ENCODE data around the gene DMD.

DMD gene

GRCh38 chrX:31186693-31187338, 2024.5 kb downstream of the DMD start:
- DNase-seq (ENCODE audit: low read depth in 2 of 2): no peak

GRCh38 chrX:31185884-31186283, 2025.5 kb downstream of the DMD start:
- no peak for DNase-seq (ENCODE audit: low read depth in 2 of 2)

GRCh38 chrX:31181377-31182000, 2029.9 kb downstream of the DMD start:
- DNase-seq (ENCODE audit: low read depth in 2 of 2): no peak

GRCh38 chrX:31179203-31179602, 2032.1 kb downstream of the DMD start:
- no peak for DNase-seq (ENCODE audit: low read depth in 2 of 2)

GRCh38 chrX:31178769-31179125, 2032.6 kb downstream of the DMD start:
- DNase-seq (ENCODE audit: low read depth in 2 of 2): no peak

GRCh38 chrX:31178064-31178768, 2033.1 kb downstream of the DMD start:
- no peak for DNase-seq (ENCODE audit: low read depth in 2 of 2)

DNA sequence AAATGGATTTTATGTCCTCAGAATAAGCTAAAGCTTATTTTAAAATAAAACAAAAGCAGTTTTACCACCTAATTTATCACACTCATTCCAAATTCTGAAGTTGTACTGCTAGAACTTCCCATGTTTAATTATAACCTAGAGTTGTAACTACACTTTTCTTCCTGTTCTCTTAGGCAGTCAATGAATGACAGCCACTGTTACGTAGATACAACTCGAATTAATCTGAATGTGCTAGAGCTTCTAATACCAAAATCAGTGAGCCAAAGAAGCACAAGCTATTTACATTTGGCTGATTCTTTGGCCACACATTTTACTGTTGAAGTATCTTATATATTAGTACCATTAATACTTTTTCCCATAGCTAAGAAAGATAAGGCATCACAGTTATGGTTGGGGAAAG, 2040.6 kb downstream of the DMD start:
- no peak for DNase-seq (ENCODE audit: low read depth in 2 of 2)

- no peak for DNase-seq (ENCODE audit: low read depth in 2 of 2)
Measured at GRCh38 chrX:31168551-31168950, 2042.8 kb downstream of the DMD start.

DNA sequence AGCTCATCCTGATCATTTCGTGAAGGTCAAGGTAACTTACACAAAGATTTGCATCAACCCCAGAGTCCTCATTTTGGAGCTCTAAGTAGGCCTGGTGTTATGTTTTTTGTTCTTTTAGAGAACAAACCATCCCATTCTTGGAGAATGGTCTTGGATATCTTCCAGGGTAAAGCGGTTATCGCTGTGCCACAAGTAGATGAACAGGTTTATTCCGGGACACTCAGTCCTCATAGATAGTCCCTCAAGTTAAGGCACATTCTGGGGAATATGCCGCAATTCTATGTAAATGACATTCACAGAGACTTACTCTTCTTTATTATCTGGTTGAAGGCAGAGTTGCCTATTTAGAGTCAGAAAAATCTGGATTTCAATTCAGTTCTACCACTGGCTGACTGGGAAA, 2044.5 kb downstream of the DMD start:
- DNase-seq (ENCODE audit: low read depth in 2 of 2): no peak

- DNase-seq (ENCODE audit: low read depth in 2 of 2): no peak
Measured at GRCh38 chrX:31166416-31166815, 2044.9 kb downstream of the DMD start.

DNA sequence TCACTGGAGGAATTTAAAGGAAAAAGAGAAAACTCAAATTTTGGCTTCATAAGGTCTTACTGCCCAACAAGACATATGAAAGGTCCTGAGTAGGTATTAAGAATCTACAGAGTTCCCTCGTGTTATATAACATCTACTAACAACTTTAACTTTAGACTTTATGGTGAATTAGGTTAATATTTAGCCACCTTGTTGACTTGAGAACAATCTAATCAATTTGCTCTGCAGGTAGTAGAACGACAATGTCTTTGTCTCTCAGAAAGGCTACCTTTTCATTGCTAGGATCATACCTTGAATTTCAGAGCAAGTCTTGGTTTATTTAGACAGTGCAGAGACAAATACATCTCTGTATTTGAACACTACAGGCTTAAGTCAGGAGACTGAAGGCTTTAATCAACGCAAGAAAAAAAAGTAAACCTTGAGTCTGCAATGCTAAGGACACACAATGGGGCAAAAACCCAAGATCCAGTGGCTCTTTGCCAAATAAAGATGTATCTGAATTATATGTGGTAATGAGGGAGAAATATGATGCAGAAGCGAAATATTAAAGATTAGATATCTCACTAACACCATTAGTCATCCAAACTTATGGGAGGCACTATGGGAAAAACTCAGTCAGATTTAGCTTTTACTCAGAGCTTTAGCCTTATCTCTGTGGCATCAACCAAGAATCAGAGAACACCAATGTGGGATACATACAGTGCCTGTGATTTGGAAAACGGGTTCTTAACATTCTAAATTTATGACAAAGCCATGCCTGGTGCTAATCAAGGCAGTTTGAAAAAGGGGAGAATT, 2045.9 kb downstream of the DMD start:
- no peak for DNase-seq (ENCODE audit: low read depth in 2 of 2)

DNA sequence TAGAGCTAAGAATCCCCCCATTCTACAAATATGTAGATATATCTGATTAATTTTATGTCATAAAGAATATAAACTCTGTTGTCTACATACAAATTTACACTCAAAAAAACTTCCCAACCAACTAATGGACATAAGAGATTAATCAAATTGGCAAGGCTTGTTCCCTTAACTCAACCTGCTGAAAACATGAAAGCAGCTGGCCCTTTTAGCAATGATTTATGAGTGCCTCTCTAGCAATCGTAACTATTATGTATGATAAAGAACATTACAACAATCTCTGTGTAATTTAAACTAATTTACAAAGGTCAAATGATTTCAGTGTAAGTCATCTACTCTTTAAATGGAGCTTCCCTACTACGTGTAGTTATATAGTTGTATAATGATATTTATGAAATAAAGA, 2056.4 kb downstream of the DMD start:
- DNase-seq (ENCODE audit: low read depth in 2 of 2): no peak

DNA sequence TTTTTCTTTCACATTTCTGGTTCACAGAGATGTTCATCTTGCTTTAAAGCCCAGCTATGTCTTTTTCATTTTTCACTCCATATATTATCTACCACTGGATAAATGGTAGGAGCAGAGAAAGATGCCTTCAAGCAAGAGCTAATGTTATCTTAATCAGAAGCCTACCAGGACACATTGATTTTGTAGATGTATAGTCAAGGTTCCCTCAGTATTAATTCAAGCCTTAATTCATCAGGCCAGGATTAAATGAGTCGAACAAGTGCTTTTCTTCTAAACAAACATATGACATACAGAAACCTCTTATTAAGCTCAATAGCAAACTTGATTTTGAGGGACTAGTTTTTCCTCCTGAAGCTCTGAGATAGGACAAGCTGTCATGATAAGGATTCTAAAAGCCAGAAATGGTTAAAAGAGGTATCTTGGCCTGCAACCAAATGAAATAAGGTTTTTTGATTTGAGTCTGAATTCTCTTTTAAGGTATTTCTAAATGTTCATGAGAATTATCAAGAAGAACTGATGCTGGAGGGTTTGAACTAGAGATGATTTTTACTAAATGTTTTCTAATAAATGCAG, 2057.8 kb downstream of the DMD start:
- no peak for DNase-seq (ENCODE audit: low read depth in 2 of 2)

GRCh38 chrX:31147175-31147574, 2064.2 kb downstream of the DMD start:
- no peak for DNase-seq (ENCODE audit: low read depth in 2 of 2)

- DNase-seq (ENCODE audit: low read depth in 2 of 2): no peak
Measured at GRCh38 chrX:31139961-31140360, 2071.4 kb downstream of the DMD start.

DNA sequence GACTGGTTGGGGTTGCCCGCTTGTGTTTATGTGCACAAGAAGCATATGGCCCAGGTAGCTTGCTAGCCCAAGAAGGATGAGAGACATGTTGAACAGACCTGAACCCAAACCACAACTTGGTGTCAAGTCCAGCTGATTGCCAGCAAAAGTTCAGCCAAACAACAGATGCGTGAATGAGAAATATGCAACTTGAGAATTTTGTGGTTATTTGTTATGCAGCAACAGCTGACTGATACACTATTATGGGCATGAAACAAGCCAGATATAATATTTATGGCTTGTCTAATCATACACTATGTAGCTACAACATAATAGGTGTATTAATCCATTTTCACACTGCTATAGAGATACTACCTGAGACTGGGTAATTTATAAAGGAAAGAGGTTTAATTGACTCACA, 2073.2 kb downstream of the DMD start:
- DNase-seq (ENCODE audit: low read depth in 2 of 2): no peak

GRCh38 chrX:31136144-31136611, 2075.2 kb downstream of the DMD start:
- DNase-seq (ENCODE audit: low read depth in 2 of 2): no peak

- DNase-seq (ENCODE audit: low read depth in 2 of 2): peak in 1 of 2 donors; percentile 2
Measured at GRCh38 chrX:31132821-31133241, 2078.5 kb downstream of the DMD start.

GRCh38 chrX:31130457-31131220, 2080.7 kb downstream of the DMD start:
- DNase-seq (ENCODE audit: low read depth in 2 of 2): no peak

DNA sequence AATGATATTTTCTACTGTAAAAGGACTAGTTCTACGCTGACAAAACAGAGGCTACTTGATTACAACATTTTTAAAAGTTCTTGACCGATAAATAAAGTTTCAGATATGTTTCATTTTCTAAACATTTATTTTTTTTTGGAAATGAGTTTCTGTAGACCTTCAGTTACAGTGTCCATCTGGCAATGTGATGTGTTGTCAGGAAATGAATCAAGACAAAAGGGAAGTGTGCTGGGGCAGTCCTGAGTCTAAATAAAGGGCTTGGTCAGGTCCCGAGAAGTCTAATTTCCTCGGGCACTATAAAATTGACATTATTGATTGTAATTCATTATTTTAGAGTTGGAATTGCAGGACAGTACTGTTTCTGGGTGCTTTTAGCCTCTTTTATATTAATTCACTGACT, 2082.5 kb downstream of the DMD start:
- DNase-seq (ENCODE audit: low read depth in 2 of 2): no peak

DNA sequence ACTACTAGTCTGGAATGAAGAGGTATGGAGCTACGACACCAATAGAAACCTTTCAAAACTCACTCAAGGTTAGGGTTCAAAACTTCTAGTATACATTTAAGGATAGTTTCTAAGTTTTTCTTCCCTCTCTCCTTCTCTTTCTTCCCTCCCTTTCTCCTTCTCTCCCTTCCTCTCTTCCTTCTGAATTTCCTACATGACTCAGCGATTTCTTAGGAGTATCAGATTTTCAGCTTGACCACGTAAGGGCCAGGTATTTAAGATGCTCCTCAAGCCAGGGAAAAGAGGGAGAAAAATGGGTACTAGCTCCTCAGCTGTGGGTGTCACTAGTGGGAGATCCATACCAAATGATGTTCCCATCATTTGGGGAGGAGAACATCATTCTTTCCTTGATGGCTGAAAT, 2083.6 kb downstream of the DMD start:
- DNase-seq (ENCODE audit: low read depth in 2 of 2): no peak
